Measurements from ENCODE around the gene DGKZ.

Gene DGKZ

GRCh38 chr11:46397526-46397925 lies 50.3 kb downstream of the DGKZ start:
- DNase-seq: no peak

GRCh38 chr11:46402957-46403902 lies 56.0 kb downstream of the DGKZ start:
- DNase-seq: no peak

- DNase-seq: no peak
Observed at GRCh38 chr11:46404476-46405017, 57.3 kb downstream of the DGKZ start.

GRCh38 chr11:46407635-46408034 lies 60.4 kb downstream of the DGKZ start:
- DNase-seq: no peak

GRCh38 chr11:46408407-46408986 lies 61.2 kb downstream of the DGKZ start:
- no peak for DNase-seq

- no peak for DNase-seq
Observed at GRCh38 chr11:46410021-46410420, 62.8 kb downstream of the DGKZ start.

- DNase-seq: no peak
Observed at GRCh38 chr11:46413760-46414465, 66.7 kb downstream of the DGKZ start.

GRCh38 chr11:46414466-46414796 lies 67.2 kb downstream of the DGKZ start:
- no peak for DNase-seq

GRCh38 chr11:46414879-46415278 lies 67.6 kb downstream of the DGKZ start:
- no peak for DNase-seq

GRCh38 chr11:46417711-46418110 lies 70.4 kb downstream of the DGKZ start:
- DNase-seq: no peak

GRCh38 chr11:46418751-46419150 lies 71.5 kb downstream of the DGKZ start:
- no peak for DNase-seq

GRCh38 chr11:46420513-46420912 lies 73.2 kb downstream of the DGKZ start:
- no peak for DNase-seq

- no peak for DNase-seq
Observed at GRCh38 chr11:46421257-46421880, 74.1 kb downstream of the DGKZ start.

GRCh38 chr11:46422588-46422987 lies 75.3 kb downstream of the DGKZ start:
- DNase-seq: no peak

- DNase-seq: no peak
Observed at GRCh38 chr11:46426233-46426991, 79.1 kb downstream of the DGKZ start.

GRCh38 chr11:46427364-46427763 lies 80.1 kb downstream of the DGKZ start:
- DNase-seq: no peak

GRCh38 chr11:46429717-46430116 lies 82.5 kb downstream of the DGKZ start:
- DNase-seq: no peak
